Measurements from ENCODE around the gene PTDSS2. TPM values are rescaled to one million over a fixed set of nuclear protein-coding genes. Genes with fewer than 3 reads are reported as not detected.
A peak's percentile ranks its signal among the peaks of the same experiment; 100 is the strongest.

Gene PTDSS2
- total and polyA plus RNA-seq, 4 experiments from 2014 or later, result 5.5 to 26.1 (median 14.8) TPM

GRCh38 chr11:528166-528814 lies 78.2 kb downstream of the PTDSS2 start:
- Mint-ChIP-seq H3K27me3 (no peaks in the 10 kb centered on the region), H3K36me3 (peaks cover 0 to 11% of the 10 kb centered on the region in 2 donors), H3K4me1 (no peaks in the 10 kb centered on the region), H3K4me3 (no peak overlapping the region), H3K9me3 (no peaks in the 10 kb centered on the region), H3K27ac (no peak overlapping the region)
- Histone ChIP-seq H3K4me3 (ENCODE audit: low read length in 2 of 2) (no peak overlapping the region), H3K9me3 (ENCODE audit: control insufficient read depth in 1 of 2, low read length in 2 of 2) (no peaks in the 10 kb centered on the region), H3K36me3 (ENCODE audit: insufficient read depth, low read length) (peaks cover 20% of the 10 kb centered on the region), H3K4me1 (ENCODE audit: insufficient read depth, low read length) (no peaks in the 10 kb centered on the region), H3K27ac (ENCODE audit: low read depth, low read length) (no peak overlapping the region), H3K27me3 (ENCODE audit: insufficient read depth, low read length) (no peaks in the 10 kb centered on the region)
- intact Hi-C loops (cut with micrococcal nuclease), result no loop called here
- ChIA-PET POLR2A (ENCODE audit: partially characterized antibody) (no interaction called here), CTCF (ENCODE audit: partially characterized antibody) (no interaction called here)
- DNase-seq, result peak in 1 of 5 donors; percentile 13

GRCh38 chr11:528815-529727 lies 79.0 kb downstream of the PTDSS2 start:
- H3K4me3 Mint-ChIP-seq, result no peak overlapping the region
- H3K4me3 ChIP-seq (ENCODE audit: low read length in 2 of 2), result no peak overlapping the region
- ChIA-PET CTCF (ENCODE audit: partially characterized antibody) (no interaction called here), POLR2A (ENCODE audit: partially characterized antibody) (no interaction called here)
- no peak overlapping the region for H3K27ac Mint-ChIP-seq
- DNase-seq, result peak in 1 of 5 donors; percentile 32
- no peaks in the 10 kb centered on the region for H3K27me3 Mint-ChIP-seq
- no peaks in the 10 kb centered on the region for H3K9me3 Mint-ChIP-seq
- H3K4me1 Mint-ChIP-seq, result peaks cover 0 to 4% (median 0%) of the 10 kb centered on the region in 4 donors
- peaks cover 5% of the 10 kb centered on the region for H3K4me1 ChIP-seq (ENCODE audit: insufficient read depth, low read length)
- H3K27ac ChIP-seq (ENCODE audit: low read depth, low read length), result no peak overlapping the region
- no peaks in the 10 kb centered on the region for H3K9me3 ChIP-seq (ENCODE audit: control insufficient read depth in 1 of 2, low read length in 2 of 2)
- H3K36me3 ChIP-seq (ENCODE audit: insufficient read depth, low read length), result peaks cover 24% of the 10 kb centered on the region
- H3K36me3 Mint-ChIP-seq, result peaks cover 0 to 13% of the 10 kb centered on the region in 2 donors
- H3K27me3 ChIP-seq (ENCODE audit: insufficient read depth, low read length), result no peaks in the 10 kb centered on the region
- intact Hi-C loops (cut with micrococcal nuclease), result no loop called here

GRCh38 chr11:529728-530411 lies 79.8 kb downstream of the PTDSS2 start:
- H3K27me3 ChIP-seq (ENCODE audit: insufficient read depth, low read length), result no peaks in the 10 kb centered on the region
- CTCF ChIA-PET (ENCODE audit: partially characterized antibody), result no interaction called here
- H3K27ac Mint-ChIP-seq, result no peak overlapping the region
- peaks cover 0 to 13% of the 10 kb centered on the region in 2 donors for H3K36me3 Mint-ChIP-seq
- no peak overlapping the region for H3K27ac ChIP-seq (ENCODE audit: low read depth, low read length)
- no peak overlapping the region for H3K4me3 Mint-ChIP-seq
- intact Hi-C loops (cut with micrococcal nuclease), result no loop called here
- peaks cover 24% of the 10 kb centered on the region for H3K36me3 ChIP-seq (ENCODE audit: insufficient read depth, low read length)
- peak in 1 of 5 donors; percentile 29 for DNase-seq
- H3K9me3 ChIP-seq (ENCODE audit: control insufficient read depth in 1 of 2, low read length in 2 of 2), result no peaks in the 10 kb centered on the region
- H3K4me1 ChIP-seq (ENCODE audit: insufficient read depth, low read length), result peaks cover 11% of the 10 kb centered on the region
- no peaks in the 10 kb centered on the region for H3K27me3 Mint-ChIP-seq
- peaks cover 0 to 8% (median 0%) of the 10 kb centered on the region in 4 donors for H3K4me1 Mint-ChIP-seq
- no peaks in the 10 kb centered on the region for H3K9me3 Mint-ChIP-seq
- H3K4me3 ChIP-seq (ENCODE audit: low read length in 2 of 2), result no peak overlapping the region
- POLR2A ChIA-PET (ENCODE audit: partially characterized antibody), result no interaction called here

GRCh38 chr11:530960-531831 lies 81.1 kb downstream of the PTDSS2 start:
- no peaks in the 10 kb centered on the region for H3K9me3 ChIP-seq (ENCODE audit: control insufficient read depth in 1 of 2, low read length in 2 of 2)
- H3K9me3 Mint-ChIP-seq, result no peaks in the 10 kb centered on the region
- H3K4me3 Mint-ChIP-seq, result peak overlapping the region in 1 of 8 donors; percentile 32
- H3K4me3 ChIP-seq (ENCODE audit: low read length in 2 of 2), result no peak overlapping the region
- peaks cover 2 to 11% (median 2%) of the 10 kb centered on the region in 4 donors for H3K4me1 Mint-ChIP-seq
- peaks cover 24% of the 10 kb centered on the region for H3K36me3 ChIP-seq (ENCODE audit: insufficient read depth, low read length)
- intact Hi-C loops (cut with micrococcal nuclease), result no loop called here
- no peaks in the 10 kb centered on the region for H3K27me3 Mint-ChIP-seq
- peaks cover 0 to 13% of the 10 kb centered on the region in 2 donors for H3K36me3 Mint-ChIP-seq
- H3K4me1 ChIP-seq (ENCODE audit: insufficient read depth, low read length), result peaks cover 14% of the 10 kb centered on the region
- peak overlapping the region in 1 of 7 donors; percentile 66 for H3K27ac Mint-ChIP-seq
- ChIA-PET CTCF (ENCODE audit: partially characterized antibody) (interaction anchor here (1.5 kb wide), 1 partner anchor 12 kb away, joined by 8 read pairs; no protein-coding TSS in a partner anchor), POLR2A (ENCODE audit: partially characterized antibody) (interaction anchor here (1.1 kb wide), 1 partner anchor 45 kb away, joined by 3 read pairs; the partner anchor contains the start of gene PHRF1)
- H3K27ac ChIP-seq (ENCODE audit: low read depth, low read length), result no peak overlapping the region
- no peaks in the 10 kb centered on the region for H3K27me3 ChIP-seq (ENCODE audit: insufficient read depth, low read length)
- DNase-seq, result peak in 1 of 5 donors; percentile 20

- Mint-ChIP-seq H3K9me3 (no peaks in the 10 kb centered on the region), H3K27ac (peak overlapping the region in 1 of 7 donors; percentile 66), H3K36me3 (peaks cover 0 to 13% of the 10 kb centered on the region in 2 donors), H3K27me3 (no peaks in the 10 kb centered on the region), H3K4me1 (peaks cover 3 to 14% (median 5%) of the 10 kb centered on the region in 4 donors), H3K4me3 (peak overlapping the region in 4 of 8 donors; percentile 12 to 39 (median 24))
- Histone ChIP-seq H3K4me3 (ENCODE audit: low read length in 2 of 2) (no peak overlapping the region), H3K9me3 (ENCODE audit: control insufficient read depth in 1 of 2, low read length in 2 of 2) (no peaks in the 10 kb centered on the region), H3K27me3 (ENCODE audit: insufficient read depth, low read length) (no peaks in the 10 kb centered on the region), H3K36me3 (ENCODE audit: insufficient read depth, low read length) (peaks cover 24% of the 10 kb centered on the region), H3K27ac (ENCODE audit: low read depth, low read length) (no peak overlapping the region), H3K4me1 (ENCODE audit: insufficient read depth, low read length) (peaks cover 22% of the 10 kb centered on the region)
- POLR2A ChIA-PET (ENCODE audit: partially characterized antibody), result interaction anchor here (1.1 kb wide), 1 partner anchor 44 kb away, joined by 3 read pairs; the partner anchor contains the start of gene PHRF1
- intact Hi-C loops (cut with micrococcal nuclease), result no loop called here
- CTCF ChIA-PET (ENCODE audit: partially characterized antibody), result interaction anchor here (1.5 kb wide), 1 partner anchor 13 kb away, joined by 8 read pairs; no protein-coding TSS in a partner anchor
- DNase-seq, result peak in 1 of 5 donors; percentile 28
Measured at GRCh38 chr11:531919-532526, 81.9 kb downstream of the PTDSS2 start.

- intact Hi-C loops (cut with micrococcal nuclease), result no loop called here
- Histone ChIP-seq H3K4me3 (ENCODE audit: low read length in 2 of 2) (no peak overlapping the region), H3K36me3 (ENCODE audit: insufficient read depth, low read length) (peaks cover 24% of the 10 kb centered on the region), H3K27me3 (ENCODE audit: insufficient read depth, low read length) (no peaks in the 10 kb centered on the region), H3K9me3 (ENCODE audit: control insufficient read depth in 1 of 2, low read length in 2 of 2) (no peaks in the 10 kb centered on the region), H3K27ac (ENCODE audit: low read depth, low read length) (no peak overlapping the region), H3K4me1 (ENCODE audit: insufficient read depth, low read length) (peaks cover 28% of the 10 kb centered on the region)
- DNase-seq, result peak in 1 of 5 donors; percentile 29
- peaks cover 3 to 20% (median 8%) of the 10 kb centered on the region in 4 donors for H3K4me1 Mint-ChIP-seq
- H3K36me3 Mint-ChIP-seq, result peaks cover 0 to 13% of the 10 kb centered on the region in 2 donors
- CTCF ChIA-PET (ENCODE audit: partially characterized antibody), result interaction anchor here (1.5 kb wide), 1 partner anchor 14 kb away, joined by 8 read pairs; no protein-coding TSS in a partner anchor
- H3K9me3 Mint-ChIP-seq, result no peaks in the 10 kb centered on the region
- POLR2A ChIA-PET (ENCODE audit: partially characterized antibody), result interaction anchor here (5.3 kb wide), 1 partner anchor 26 kb away, joined by 47 read pairs; the partner anchor contains the start of gene RNH1
- H3K27ac Mint-ChIP-seq, result peak overlapping the region in 1 of 7 donors; percentile 66
- H3K27me3 Mint-ChIP-seq, result no peaks in the 10 kb centered on the region
- H3K4me3 Mint-ChIP-seq, result no peak overlapping the region
Measured at GRCh38 chr11:532527-532985, 82.5 kb downstream of the PTDSS2 start.

All from CD4-positive, alpha-beta memory T cell (primary cell).